ENCODE measurements around the gene MAS1. TPM values are rescaled to one million over a fixed set of nuclear protein-coding genes. Genes with fewer than 3 reads are reported as not detected.
A peak's percentile ranks its signal among the peaks of the same experiment; 100 is the strongest.
"Not testable (repeated sequence)": the region's sequence is repeated elsewhere in the genome, so short reads cannot be mapped to it uniquely, and the experiment has no call there.

MAS1 gene
- not detected for polyA plus RNA-seq (2013, experiment 1 of 2)
- polyA plus RNA-seq (2013, experiment 2 of 2) = not detected

- no peaks in the 10 kb centered on the region for H3K79me1 ChIP-seq (ENCODE audit: low read length)
- no peak within 1 kb of the TSS for H3K4me2 ChIP-seq (ENCODE audit: low read length)
- no peak within 1 kb of the TSS for H3K27ac ChIP-seq (ENCODE audit: low read depth, low read length)
- no peaks in the 10 kb centered on the region for H3K36me3 ChIP-seq (ENCODE audit: control insufficient read depth, insufficient read depth, low read length)
- H3K4ac ChIP-seq (ENCODE audit: low read depth, low read length) = no peak within 1 kb of the TSS
- no peak within 1 kb of the TSS for H3K18ac ChIP-seq (ENCODE audit: low read length)
- no peak within 1 kb of the TSS for H4K5ac ChIP-seq (ENCODE audit: low read length)
- H3K79me2 ChIP-seq (ENCODE audit: control insufficient read depth, insufficient read depth, low read length) = no peaks in the 10 kb centered on the region
- H3K27me3 ChIP-seq (ENCODE audit: insufficient read depth, low read length, poor library complexity) = no peaks in the 10 kb centered on the region
- H3K56ac ChIP-seq (ENCODE audit: low read length) = no peak within 1 kb of the TSS
- no peaks in the 10 kb centered on the region for H3K4me1 ChIP-seq (ENCODE audit: control insufficient read depth, low read depth, low read length)
- no CpG with 5 or more reads among the region's 7 CpGs for WGBS (ENCODE audit: extremely low coverage, insufficient coverage, low lambda C conversion rate)
- H3K9ac ChIP-seq (ENCODE audit: low read length) = no peak within 1 kb of the TSS
- H2BK120ac ChIP-seq (ENCODE audit: low read depth, low read length) = no peak within 1 kb of the TSS
- H2AK5ac ChIP-seq (ENCODE audit: low read length) = no peak within 1 kb of the TSS
- no peak within 1 kb of the TSS for H3K4me3 ChIP-seq (ENCODE audit: low read length)
- no peak within 1 kb of the TSS for H4K8ac ChIP-seq (ENCODE audit: low read depth, low read length)
- no peak within 1 kb of the TSS for H2BK5ac ChIP-seq (ENCODE audit: low read length)
- no peak within 1 kb of the TSS for H2BK15ac ChIP-seq (replicated peaks; ENCODE audit: low read depth)
- DNase-seq = no peak
- no peak within 1 kb of the TSS for H3K23ac ChIP-seq (ENCODE audit: low read length)
Measured at GRCh38 chr6:159890792-159891191, at the start of gene MAS1. Gene MAS1 (plus strand): TSS chr6:159890988. CDS start chr6:159906956, 15,968 bp downstream.

GRCh38 chr6:159842035-159842434, 48.8 kb upstream of the MAS1 start:
- Histone ChIP-seq H3K23ac (ENCODE audit: low read length) (no peak overlapping the region), H2AK5ac (ENCODE audit: low read length) (no peak overlapping the region), H4K5ac (ENCODE audit: low read length) (no peak overlapping the region), H2BK120ac (ENCODE audit: low read depth, low read length) (no peak overlapping the region), H2BK15ac (replicated peaks; ENCODE audit: low read depth) (no peak overlapping the region), H3K27me3 (ENCODE audit: insufficient read depth, low read length, poor library complexity) (no peaks in the 10 kb centered on the region), H4K8ac (ENCODE audit: low read depth, low read length) (no peak overlapping the region), H3K56ac (ENCODE audit: low read length) (no peak overlapping the region), H3K4ac (ENCODE audit: low read depth, low read length) (no peak overlapping the region), H3K36me3 (ENCODE audit: control insufficient read depth, insufficient read depth, low read length) (no peaks in the 10 kb centered on the region), H3K9ac (ENCODE audit: low read length) (no peak overlapping the region), H3K79me2 (ENCODE audit: control insufficient read depth, insufficient read depth, low read length) (no peaks in the 10 kb centered on the region), H3K27ac (ENCODE audit: low read depth, low read length) (no peak overlapping the region), H3K4me3 (ENCODE audit: low read length) (no peak overlapping the region), H3K18ac (ENCODE audit: low read length) (no peak overlapping the region), H3K79me1 (ENCODE audit: low read length) (no peaks in the 10 kb centered on the region), H2BK5ac (ENCODE audit: low read length) (no peak overlapping the region), H3K4me1 (ENCODE audit: control insufficient read depth, low read depth, low read length) (no peaks in the 10 kb centered on the region), H3K4me2 (ENCODE audit: low read length) (no peak overlapping the region)
- WGBS (ENCODE audit: extremely low coverage, insufficient coverage, low lambda C conversion rate) = no CpG with 5 or more reads among the region's 4 CpGs
- peak; percentile 51 for DNase-seq

- Histone ChIP-seq H2BK15ac (replicated peaks; ENCODE audit: low read depth) (no peak overlapping the region), H3K4me3 (ENCODE audit: low read length) (no peak overlapping the region), H3K18ac (ENCODE audit: low read length) (no peak overlapping the region), H3K27ac (ENCODE audit: low read depth, low read length) (no peak overlapping the region), H2BK5ac (ENCODE audit: low read length) (no peak overlapping the region), H4K8ac (ENCODE audit: low read depth, low read length) (no peak overlapping the region), H2BK120ac (ENCODE audit: low read depth, low read length) (no peak overlapping the region), H3K79me1 (ENCODE audit: low read length) (no peaks in the 10 kb centered on the region), H3K56ac (ENCODE audit: low read length) (no peak overlapping the region), H3K4ac (ENCODE audit: low read depth, low read length) (no peak overlapping the region), H3K4me2 (ENCODE audit: low read length) (no peak overlapping the region), H3K23ac (ENCODE audit: low read length) (no peak overlapping the region), H3K9ac (ENCODE audit: low read length) (no peak overlapping the region), H3K36me3 (ENCODE audit: control insufficient read depth, insufficient read depth, low read length) (no peaks in the 10 kb centered on the region), H2AK5ac (ENCODE audit: low read length) (no peak overlapping the region), H3K79me2 (ENCODE audit: control insufficient read depth, insufficient read depth, low read length) (no peaks in the 10 kb centered on the region), H3K4me1 (ENCODE audit: control insufficient read depth, low read depth, low read length) (no peaks in the 10 kb centered on the region), H3K27me3 (ENCODE audit: insufficient read depth, low read length, poor library complexity) (no peaks in the 10 kb centered on the region), H4K5ac (ENCODE audit: low read length) (no peak overlapping the region)
- no peak for DNase-seq
- no CpG with 5 or more reads among the region's 13 CpGs for WGBS (ENCODE audit: extremely low coverage, insufficient coverage, low lambda C conversion rate)
Measured at GRCh38 chr6:159844737-159845645, 45.8 kb upstream of the MAS1 start.

- not testable (repeated sequence) for H3K4me2 ChIP-seq (ENCODE audit: low read length); H3K9ac ChIP-seq (ENCODE audit: low read length); DNase-seq
Measured at GRCh38 chr6:159848552-159848951, 42.2 kb upstream of the MAS1 start.

GRCh38 chr6:159849851-159850250, 40.9 kb upstream of the MAS1 start:
- not testable (repeated sequence) for H3K4me3 ChIP-seq (ENCODE audit: low read length); H3K56ac ChIP-seq (ENCODE audit: low read length); H3K27me3 ChIP-seq (ENCODE audit: insufficient read depth, low read length, poor library complexity); H3K18ac ChIP-seq (ENCODE audit: low read length); H3K23ac ChIP-seq (ENCODE audit: low read length); H2BK120ac ChIP-seq (ENCODE audit: low read depth, low read length); H3K9ac ChIP-seq (ENCODE audit: low read length); H2BK15ac ChIP-seq (replicated peaks; ENCODE audit: low read depth); H3K36me3 ChIP-seq (ENCODE audit: control insufficient read depth, insufficient read depth, low read length); H4K5ac ChIP-seq (ENCODE audit: low read length); H3K27ac ChIP-seq (ENCODE audit: low read depth, low read length); H2AK5ac ChIP-seq (ENCODE audit: low read length); H3K79me1 ChIP-seq (ENCODE audit: low read length); H3K4ac ChIP-seq (ENCODE audit: low read depth, low read length); H2BK5ac ChIP-seq (ENCODE audit: low read length); H4K8ac ChIP-seq (ENCODE audit: low read depth, low read length); H3K4me1 ChIP-seq (ENCODE audit: control insufficient read depth, low read depth, low read length); H3K79me2 ChIP-seq (ENCODE audit: control insufficient read depth, insufficient read depth, low read length); DNase-seq; H3K4me2 ChIP-seq (ENCODE audit: low read length)
- no CpG with 5 or more reads among the region's 1 CpG for whole genome bisulfite sequencing (ENCODE audit: extremely low coverage, insufficient coverage, low lambda C conversion rate)

More at GRCh38 chr6:159848552-159848951, 42.2 kb upstream of the MAS1 start:
- not testable (repeated sequence) for H4K8ac ChIP-seq (ENCODE audit: low read depth, low read length); H4K5ac ChIP-seq (ENCODE audit: low read length); H2AK5ac ChIP-seq (ENCODE audit: low read length); H3K79me1 ChIP-seq (ENCODE audit: low read length); H3K27me3 ChIP-seq (ENCODE audit: insufficient read depth, low read length, poor library complexity); H3K36me3 ChIP-seq (ENCODE audit: control insufficient read depth, insufficient read depth, low read length); H2BK15ac ChIP-seq (replicated peaks; ENCODE audit: low read depth); H2BK5ac ChIP-seq (ENCODE audit: low read length); H3K27ac ChIP-seq (ENCODE audit: low read depth, low read length); H3K79me2 ChIP-seq (ENCODE audit: control insufficient read depth, insufficient read depth, low read length); H3K4ac ChIP-seq (ENCODE audit: low read depth, low read length); H3K56ac ChIP-seq (ENCODE audit: low read length); H3K18ac ChIP-seq (ENCODE audit: low read length); H2BK120ac ChIP-seq (ENCODE audit: low read depth, low read length); H3K4me1 ChIP-seq (ENCODE audit: control insufficient read depth, low read depth, low read length); H3K23ac ChIP-seq (ENCODE audit: low read length); H3K4me3 ChIP-seq (ENCODE audit: low read length)
- WGBS (ENCODE audit: extremely low coverage, insufficient coverage, low lambda C conversion rate) = no CpG with 5 or more reads among the region's 5 CpGs
